Measurements from ENCODE around the gene NDFIP2.
"Not testable (repeated sequence)": the region's sequence is repeated elsewhere in the genome, so short reads cannot be mapped to it uniquely, and the experiment has no call there.

NDFIP2 gene

GRCh38 chr13:79591493-79591892 is 110.5 kb downstream of the NDFIP2 start:
- Histone ChIP-seq H3K4me2 (ENCODE audit: insufficient read depth, low read length) (no peak overlapping the region), H3K9ac (ENCODE audit: low read depth, low read length) (no peak overlapping the region), H2AFZ (ENCODE audit: low read depth, low read length) (no peak overlapping the region), H3K27ac (ENCODE audit: low read length) (no peak overlapping the region), H3K79me2 (ENCODE audit: insufficient read depth, low read length) (no peaks in the 10 kb centered on the region), H4K20me1 (ENCODE audit: insufficient read depth, low read length) (no peaks in the 10 kb centered on the region), H3K27me3 (ENCODE audit: insufficient read depth, low read length, poor library complexity) (no peaks in the 10 kb centered on the region), H3K4me1 (ENCODE audit: insufficient read depth, low read length) (no peaks in the 10 kb centered on the region), H3K4me3 (ENCODE audit: low read depth in 1 of 2, low read length in 2 of 2) (no peak overlapping the region), H3K36me3 (ENCODE audit: insufficient read depth, low read length) (no peaks in the 10 kb centered on the region), H3K9me3 (ENCODE audit: insufficient read depth, low read length, severe bottlenecking) (no peaks in the 10 kb centered on the region)
- ATAC-seq (ENCODE audit: insufficient read depth, low read depth) (no peak), DNase-seq (no peak)
- TF ChIP-seq EZH2 (IDR thresholded peaks at IDR 0.05; ENCODE audit: borderline replicate concordance, low read depth, low read length, severe bottlenecking) (no peak), CTCF (IDR thresholded peaks at IDR 0.05; ENCODE audit: borderline replicate concordance, extremely low read depth, low read length, poor library complexity, severe bottlenecking) (no peak)

GRCh38 chr13:79593121-79593520 is 112.2 kb downstream of the NDFIP2 start:
- Histone ChIP-seq H3K27me3 (ENCODE audit: insufficient read depth, low read length, poor library complexity) (no peaks in the 10 kb centered on the region), H2AFZ (ENCODE audit: low read depth, low read length) (no peak overlapping the region), H3K9me3 (ENCODE audit: insufficient read depth, low read length, severe bottlenecking) (no peaks in the 10 kb centered on the region), H3K79me2 (ENCODE audit: insufficient read depth, low read length) (no peaks in the 10 kb centered on the region), H3K4me2 (ENCODE audit: insufficient read depth, low read length) (no peak overlapping the region), H3K9ac (ENCODE audit: low read depth, low read length) (no peak overlapping the region), H3K4me3 (ENCODE audit: low read depth in 1 of 2, low read length in 2 of 2) (no peak overlapping the region), H3K27ac (ENCODE audit: low read length) (no peak overlapping the region), H3K4me1 (ENCODE audit: insufficient read depth, low read length) (no peaks in the 10 kb centered on the region), H3K36me3 (ENCODE audit: insufficient read depth, low read length) (no peaks in the 10 kb centered on the region), H4K20me1 (ENCODE audit: insufficient read depth, low read length) (no peaks in the 10 kb centered on the region)
- ATAC-seq (ENCODE audit: insufficient read depth, low read depth) = no peak
- DNase-seq = no peak
- TF ChIP-seq EZH2 (IDR thresholded peaks at IDR 0.05; ENCODE audit: borderline replicate concordance, low read depth, low read length, severe bottlenecking) (no peak), CTCF (IDR thresholded peaks at IDR 0.05; ENCODE audit: borderline replicate concordance, extremely low read depth, low read length, poor library complexity, severe bottlenecking) (no peak)

- no peaks in the 10 kb centered on the region for H3K9me3 ChIP-seq (ENCODE audit: insufficient read depth, low read length, severe bottlenecking)
- no peak overlapping the region for H3K9ac ChIP-seq (ENCODE audit: low read depth, low read length)
- H3K4me3 ChIP-seq (ENCODE audit: low read depth in 1 of 2, low read length in 2 of 2) = no peak overlapping the region
- no peak overlapping the region for H3K27ac ChIP-seq (ENCODE audit: low read length)
- no peaks in the 10 kb centered on the region for H4K20me1 ChIP-seq (ENCODE audit: insufficient read depth, low read length)
- H3K27me3 ChIP-seq (ENCODE audit: insufficient read depth, low read length, poor library complexity) = no peaks in the 10 kb centered on the region
- H3K36me3 ChIP-seq (ENCODE audit: insufficient read depth, low read length) = no peaks in the 10 kb centered on the region
- no peak for TF ChIP-seq EZH2 (IDR thresholded peaks at IDR 0.05; ENCODE audit: borderline replicate concordance, low read depth, low read length, severe bottlenecking)
- TF ChIP-seq CTCF (IDR thresholded peaks at IDR 0.05; ENCODE audit: borderline replicate concordance, extremely low read depth, low read length, poor library complexity, severe bottlenecking) = no peak
- DNase-seq (no peak), ATAC-seq (ENCODE audit: insufficient read depth, low read depth) (no peak)
- no peak overlapping the region for H2AFZ ChIP-seq (ENCODE audit: low read depth, low read length)
- no peaks in the 10 kb centered on the region for H3K79me2 ChIP-seq (ENCODE audit: insufficient read depth, low read length)
- no peaks in the 10 kb centered on the region for H3K4me1 ChIP-seq (ENCODE audit: insufficient read depth, low read length)
- H3K4me2 ChIP-seq (ENCODE audit: insufficient read depth, low read length) = no peak overlapping the region
These were observed 112.8 kb downstream of the NDFIP2 start for GRCh38 chr13:79593641-79594275.

- not testable (repeated sequence) for H3K36me3 ChIP-seq (ENCODE audit: insufficient read depth, low read length); H4K20me1 ChIP-seq (ENCODE audit: insufficient read depth, low read length); H3K4me3 ChIP-seq (ENCODE audit: low read depth in 1 of 2, low read length in 2 of 2); H3K4me1 ChIP-seq (ENCODE audit: insufficient read depth, low read length); ATAC-seq (ENCODE audit: insufficient read depth, low read depth); H3K27ac ChIP-seq (ENCODE audit: low read length); H3K79me2 ChIP-seq (ENCODE audit: insufficient read depth, low read length); H3K4me2 ChIP-seq (ENCODE audit: insufficient read depth, low read length); H2AFZ ChIP-seq (ENCODE audit: low read depth, low read length); H3K27me3 ChIP-seq (ENCODE audit: insufficient read depth, low read length, poor library complexity); H3K9me3 ChIP-seq (ENCODE audit: insufficient read depth, low read length, severe bottlenecking); H3K9ac ChIP-seq (ENCODE audit: low read depth, low read length); DNase-seq
These were observed 119.2 kb downstream of the NDFIP2 start for GRCh38 chr13:79600146-79600545.
